ENCODE measurements around the gene EML1. TPM values are rescaled to one million over a fixed set of nuclear protein-coding genes. Genes with fewer than 3 reads are reported as not detected.

EML1 gene
- total RNA-seq, 1 donor from 2014 or later: 57.2 TPM

- Histone ChIP-seq H3K9ac (no peak overlapping the region), H3K27ac (no peak overlapping the region), H3K9me3 (ENCODE audit: low read depth) (no peaks in the 10 kb centered on the region), H2AFZ (replicated peaks) (no peak overlapping the region), H3F3A (ENCODE audit: low read depth) (peaks cover 7% of the 10 kb centered on the region), H3K79me2 (ENCODE audit: low read depth) (peaks cover 96% of the 10 kb centered on the region), H3K4me2 (no peak overlapping the region), H4K20me1 (ENCODE audit: low read depth) (peaks cover 13% of the 10 kb centered on the region), H3K36me3 (no peaks in the 10 kb centered on the region), H3K27me3 (no peaks in the 10 kb centered on the region), H3K4me3 (no peak overlapping the region), H3K4me1 (peaks cover 33% of the 10 kb centered on the region)
- Mint-ChIP-seq H3K4me1 (no peaks in the 10 kb centered on the region), H3K27me3 (ENCODE audit: insufficient read depth, low read depth) (peaks cover 3% of the 10 kb centered on the region), H3K36me3 (peaks cover 6% of the 10 kb centered on the region), H3K4me3 (no peak overlapping the region), H3K9me3 (peaks cover 9% of the 10 kb centered on the region), H3K27ac (no peak overlapping the region)
- DNase-seq (ENCODE audit: low spot score): no peak
- TF ChIP-seq EZH2 (IDR thresholded peaks at IDR 0.05): no peak
- TF ChIP-seq EZH2phosphoT487 (IDR thresholded peaks at IDR 0.05): no peak
- TF ChIP-seq CTCF (IDR thresholded peaks at IDR 0.05): no peak
Measured at GRCh38 chr14:99831903-99832685, 38.9 kb downstream of the EML1 start.

GRCh38 chr14:99837822-99838221 is 44.6 kb downstream of the EML1 start:
- peaks cover 96% of the 10 kb centered on the region for H3K79me2 ChIP-seq (ENCODE audit: low read depth)
- no peak overlapping the region for H3K27ac ChIP-seq
- H3K36me3 Mint-ChIP-seq: peaks cover 2% of the 10 kb centered on the region
- H3K9me3 Mint-ChIP-seq: peaks cover 6% of the 10 kb centered on the region
- no peak overlapping the region for H2AFZ ChIP-seq (replicated peaks)
- H3K4me3 ChIP-seq: no peak overlapping the region
- peaks cover 56% of the 10 kb centered on the region for H4K20me1 ChIP-seq (ENCODE audit: low read depth)
- no peaks in the 10 kb centered on the region for H3K36me3 ChIP-seq
- no peak overlapping the region for H3K9ac ChIP-seq
- peaks cover 72% of the 10 kb centered on the region for H3K4me1 ChIP-seq
- TF ChIP-seq EZH2 (IDR thresholded peaks at IDR 0.05): no peak
- TF ChIP-seq EZH2phosphoT487 (IDR thresholded peaks at IDR 0.05): no peak
- no peak for TF ChIP-seq CTCF (IDR thresholded peaks at IDR 0.05)
- no peaks in the 10 kb centered on the region for H3K9me3 ChIP-seq (ENCODE audit: low read depth)
- no peak for DNase-seq (ENCODE audit: low spot score)
- H3K4me3 Mint-ChIP-seq: no peak overlapping the region
- no peaks in the 10 kb centered on the region for H3K27me3 ChIP-seq
- H3K4me2 ChIP-seq: peak overlapping the region; percentile 69
- H3K27ac Mint-ChIP-seq: no peak overlapping the region
- H3K27me3 Mint-ChIP-seq (ENCODE audit: insufficient read depth, low read depth): no peaks in the 10 kb centered on the region
- H3K4me1 Mint-ChIP-seq: peaks cover 30% of the 10 kb centered on the region
- H3F3A ChIP-seq (ENCODE audit: low read depth): peaks cover 57% of the 10 kb centered on the region

DNA sequence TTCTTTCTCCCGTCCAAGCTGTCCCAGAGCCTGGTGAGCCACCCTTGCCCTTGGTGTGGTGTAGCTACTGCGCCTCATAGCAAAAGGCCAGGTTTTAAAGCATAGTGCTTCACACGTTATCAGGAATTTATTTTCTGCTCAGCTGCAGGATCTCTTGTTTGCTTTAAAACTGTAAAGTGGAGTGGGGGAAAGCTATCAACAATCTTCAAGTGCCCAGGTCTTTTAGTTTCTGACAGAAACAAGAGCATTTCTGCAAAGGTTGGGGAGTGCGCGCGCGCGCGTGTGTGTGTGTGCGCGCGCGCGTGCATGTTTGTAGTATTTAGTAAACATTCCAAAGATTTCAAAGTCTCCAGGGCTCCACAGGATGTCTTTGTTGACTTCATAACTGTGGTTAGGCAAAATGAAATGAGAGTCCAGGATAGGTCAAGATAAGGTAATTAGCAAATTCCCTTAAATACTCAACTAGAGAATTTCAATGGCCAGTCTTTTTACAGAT is 45.5 kb downstream of the EML1 start:
- Histone ChIP-seq H3F3A (ENCODE audit: low read depth) (peaks cover 63% of the 10 kb centered on the region), H3K27me3 (no peaks in the 10 kb centered on the region), H3K9me3 (ENCODE audit: low read depth) (no peaks in the 10 kb centered on the region), H3K9ac (no peak overlapping the region), H4K20me1 (ENCODE audit: low read depth) (peaks cover 55% of the 10 kb centered on the region), H2AFZ (replicated peaks) (no peak overlapping the region), H3K4me3 (peak overlapping the region; percentile 24), H3K4me2 (peak overlapping the region; percentile 69), H3K27ac (peak overlapping the region; percentile 80), H3K36me3 (no peaks in the 10 kb centered on the region), H3K79me2 (ENCODE audit: low read depth) (peaks cover 96% of the 10 kb centered on the region), H3K4me1 (peaks cover 65% of the 10 kb centered on the region)
- Mint-ChIP-seq H3K27me3 (ENCODE audit: insufficient read depth, low read depth) (no peaks in the 10 kb centered on the region), H3K4me1 (peaks cover 30% of the 10 kb centered on the region), H3K9me3 (peaks cover 6% of the 10 kb centered on the region), H3K27ac (peak overlapping the region; percentile 36), H3K36me3 (peaks cover 3% of the 10 kb centered on the region), H3K4me3 (no peak overlapping the region)
- peak; percentile 88 for DNase-seq (ENCODE audit: low spot score)
- no peak for TF ChIP-seq CTCF (IDR thresholded peaks at IDR 0.05)
- no peak for TF ChIP-seq EZH2phosphoT487 (IDR thresholded peaks at IDR 0.05)
- TF ChIP-seq EZH2 (IDR thresholded peaks at IDR 0.05): no peak

Data from neural progenitor cell (in vitro differentiated cells).